Endothelial cell of umbilical vein (primary cell): Measurements from ENCODE around the gene PLEKHG1. TPM values are rescaled to one million over a fixed set of nuclear protein-coding genes. Genes with fewer than 3 reads are reported as not detected.

ENCODE experiments used
- BruUV-seq: library from RNA; stranded (reverse); fragments of 400-500 nt; replicated peaks from 2 replicates; lab custom pipeline; 2021; lab: Mats Ljungman, UMichigan
- CTCF ChIA-PET: fragments of 300-600, 350-600 bp; sonication (Branson Sonifier 250); formaldehyde crosslinking; loops from one replicate; lab custom pipeline; 2021; ENCODE audit warnings: antibody characterized with exemption, inconsistent platforms; lab: Charles Lee
- POLR2A ChIA-PET: fragments of 300-600, 350-600 bp; sonication (Branson Sonifier 250); formaldehyde crosslinking; loops from one replicate; lab custom pipeline; 2021; ENCODE audit warnings: antibody characterized with exemption, inconsistent platforms; lab: Charles Lee
- DNase-seq: peaks from one replicate; pipeline ENCODE4 v3.0.0-alpha.2; 2011; ENCODE audit warnings: low read depth, low spot score
- FAIRE-seq: peaks from 2 replicates; lab custom pipeline; 2011; peaks lifted over from hg19 to GRCh38; lab: Jason Lieb, UNC
- H2AFZ ChIP-seq: 2 replicates; pipeline ENCODE4 v1.6.0; 2012; ENCODE audit warnings: low read depth, low read length, control low read depth, inconsistent platforms
- H3K27ac ChIP-seq: 2 replicates; pipeline ENCODE4 v1.5.1; 2011; ENCODE audit warnings: low read depth, mild to moderate bottlenecking, control low read depth, low read length, moderate library complexity; ENCODE audit not compliant: insufficient read depth
- H3K27me3 ChIP-seq, 2 experiments: 2 replicates each; pipeline versions ENCODE4 v1.6.0 to v1.6.1; 2011; ENCODE audit warnings: low read length in 2 of 2, mixed read lengths in 1 of 2; ENCODE audit not compliant: control insufficient read depth in 2 of 2, insufficient read depth in 2 of 2
- H3K36me3 ChIP-seq, 2 experiments: 2 replicates in 1 of 2; 3 replicates in 1 of 2; pipeline ENCODE4 v1.5.1; 2011; ENCODE audit warnings: low read length in 2 of 2, mild to moderate bottlenecking in 1 of 2, moderate library complexity in 1 of 2; ENCODE audit not compliant: control insufficient read depth in 2 of 2, insufficient read depth in 2 of 2; ENCODE audit errors: extremely low read depth in 1 of 2
- H3K4me1 ChIP-seq: 3 replicates; pipeline ENCODE4 v1.5.1; 2011; ENCODE audit warnings: mild to moderate bottlenecking, low read length; ENCODE audit not compliant: control insufficient read depth, insufficient read depth; ENCODE audit errors: extremely low read depth
- H3K4me2 ChIP-seq: 2 replicates; pipeline ENCODE4 v1.6.1; 2011; ENCODE audit warnings: low read length, control low read depth, mixed read lengths; ENCODE audit not compliant: insufficient read depth
- H3K4me3 ChIP-seq, 3 experiments: fragments of 200-600 bp in 1 of 3; sonication (generic), shearing (Covaris generic) in 1 of 3; replicated peaks in 1 of 3; 2 replicates each; pipeline ENCODE4 v1.5.1; 2011 to 2016; ENCODE audit warnings: control low read depth in 3 of 3, low read length in 3 of 3, mild to moderate bottlenecking in 2 of 3, inconsistent platforms in 1 of 3, low read depth in 1 of 3, moderate library complexity in 1 of 3; ENCODE audit not compliant: insufficient read depth in 1 of 3
- H3K79me2 ChIP-seq: 2 replicates; pipeline ENCODE4 v1.6.0; 2012; ENCODE audit warnings: low read length, inconsistent platforms; ENCODE audit not compliant: control insufficient read depth, insufficient read depth
- H3K9ac ChIP-seq: replicated peaks from 2 replicates; pipeline ENCODE3; 2011; ENCODE audit warnings: low read length, control low read depth; ENCODE audit not compliant: insufficient read depth; ENCODE audit errors: extremely low read depth
- H3K9me1 ChIP-seq: replicated peaks from 3 replicates; pipeline ENCODE4 v1.6.0; 2011; ENCODE audit warnings: mild to moderate bottlenecking, low read length; ENCODE audit not compliant: control insufficient read depth, insufficient read depth; ENCODE audit errors: extremely low read depth
- H3K9me3 ChIP-seq: replicated peaks from 2 replicates; pipeline ENCODE4 v1.5.1; 2012; ENCODE audit warnings: low read length, inconsistent platforms; ENCODE audit not compliant: control insufficient read depth, insufficient read depth
- H4K20me1 ChIP-seq: replicated peaks from 2 replicates; pipeline ENCODE3; 2011; ENCODE audit warnings: mild to moderate bottlenecking, low read length; ENCODE audit not compliant: control insufficient read depth, insufficient read depth; ENCODE audit errors: extremely low read depth
- EZH2 ChIP-seq: IDR thresholded peaks from 2 replicates; pipeline ENCODE4 v1.6.1; 2012; ENCODE audit warnings: borderline replicate concordance, low read depth, mild to moderate bottlenecking, moderate library complexity, low read length, inconsistent platforms; ENCODE audit not compliant: severe bottlenecking
- FOS ChIP-seq: IDR thresholded peaks from 2 replicates; pipeline ENCODE4 v1.6.1; 2011; ENCODE audit warnings: mild to moderate bottlenecking, low read length, moderate library complexity, borderline replicate concordance; ENCODE audit not compliant: insufficient read depth
- GATA2 ChIP-seq: IDR thresholded peaks from 2 replicates; pipeline ENCODE4 v1.7.0; 2011; ENCODE audit warnings: low read depth, mild to moderate bottlenecking, moderate library complexity, mixed read lengths, low read length; ENCODE audit not compliant: insufficient read length, insufficient read depth
- JUN ChIP-seq: IDR thresholded peaks from 2 replicates; pipeline ENCODE4 v1.6.1; 2011; ENCODE audit warnings: borderline replicate concordance, low read depth; ENCODE audit not compliant: insufficient read length, insufficient read depth
- MYC ChIP-seq: IDR thresholded peaks from one replicate; pipeline ENCODE4 v1.6.1; 2011; ENCODE audit warnings: mild to moderate bottlenecking, low read depth, low read length
- POLR2A ChIP-seq: IDR thresholded peaks from 2 replicates; pipeline ENCODE4 v1.6.1; 2012; ENCODE audit warnings: low read depth, mild to moderate bottlenecking, control low read depth, low read length
- POLR2AphosphoS5 ChIP-seq: IDR thresholded peaks from 2 replicates; pipeline ENCODE4 v1.6.1; 2012; ENCODE audit warnings: low read depth, mild to moderate bottlenecking, control low read depth, low read length, moderate library complexity; ENCODE audit not compliant: insufficient read depth
- dilution Hi-C: fragments of 300-500 bp; cut with MboI; formaldehyde crosslinking; loops from one replicate; pipeline ENCODE4 v1.15.0; 2019; ENCODE audit warnings: low sequenced_read_pairs; ENCODE audit not compliant: extremely low pct_ligation_motif_present
- intact Hi-C: fragments of 100-400 bp; cut with micrococcal nuclease; formaldehyde crosslinking; loops from one replicate; pipeline ENCODE4 v1.10.0; 2022
- polyA plus RNA-seq, 4 experiments: library from polyadenylated mRNA; depleted of rRNA in 3 of 4; stranded (reverse) in 3 of 4; unstranded in 1 of 4; fragments of >200 nt; gene quantifications; 2 replicates each; pipeline versions ENCODE4 v1.2.1 to v1.2.3, GENCODE V29; 2011 to 2012; ENCODE audit warnings: missing spikeins in 1 of 4
- total RNA-seq: library from RNA; stranded (reverse); gene quantifications from 2 replicates; pipeline ENCODE4 v1.2.3, GENCODE V29; 2021
- TF ChIP-seq, protein P1 (sequence below), 2 donors: IDR thresholded peaks; 1 replicate in 1 of 2; 2 replicates in 1 of 2; pipeline ENCODE4 v1.5.1; 2011; ENCODE audit warnings: low read length in 2 of 2, mild to moderate bottlenecking in 2 of 2, moderate library complexity in 2 of 2, control low read depth in 1 of 2, inconsistent platforms in 1 of 2, low read depth in 1 of 2; ENCODE audit not compliant: insufficient read depth in 1 of 2; ENCODE audit errors: extremely low read depth in 1 of 2
- TF ChIP-seq, protein P2 (sequence below): IDR thresholded peaks from 2 replicates; pipeline ENCODE4 v1.6.1; 2011; ENCODE audit not compliant: insufficient read depth, insufficient read length

PLEKHG1 gene
- total and polyA plus RNA-seq, 2 donors (not counting 3 experiments of a cell fraction or from before 2014, with no cell fraction given) = 8.8 to 62.5 TPM

DNA sequence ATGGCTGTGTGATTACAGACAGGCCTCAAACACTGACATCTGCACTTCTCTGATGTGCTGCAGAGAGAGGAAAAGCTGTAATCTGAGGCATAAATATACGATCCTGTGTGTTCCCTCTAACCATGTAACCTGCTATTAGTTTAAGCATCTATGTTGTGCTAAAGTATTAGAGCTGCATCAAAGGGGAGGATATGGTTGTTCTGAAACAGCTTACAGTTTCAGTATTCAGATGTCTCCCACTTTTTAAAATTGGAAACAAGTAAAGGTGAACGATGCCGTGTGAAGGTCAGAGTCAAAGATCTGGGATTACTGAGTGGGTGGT, 7.6 kb downstream of the PLEKHG1 start:
- Histone ChIP-seq H3K4me2 (no peak overlapping the region), H3K27me3 (peaks cover under 1% of the 10 kb centered on the region in 2 experiments), H3K4me1 (no peaks in the 10 kb centered on the region), H3K79me2 (no peaks in the 10 kb centered on the region), H3K9me1 (no peaks in the 10 kb centered on the region), H3K9me3 (no peaks in the 10 kb centered on the region), H3K36me3 (no peaks in the 10 kb centered on the region), H2AFZ (no peak overlapping the region), H3K9ac (no peak overlapping the region), H4K20me1 (peaks cover 3% of the 10 kb centered on the region), H3K4me3 (no peak overlapping the region), H3K27ac (no peak overlapping the region)
- DNase-seq = no peak
- intact Hi-C loops (loop anchor here (10.0 kb wide), 1 partner anchor 138 kb away; no protein-coding TSS in a partner anchor), dilution Hi-C loops (no loop called here)
- POLR2A ChIA-PET = no interaction called here
- CTCF ChIA-PET = interaction anchor here (0.7 to 2.2 kb wide), 3 partner anchors 105 to 189 kb away, joined by 3 to 8 read pairs (median 3); no protein-coding TSS in a partner anchor
- TF ChIP-seq EZH2 (no peak), MYC (no peak), JUN (no peak), GATA2 (no peak), POLR2A (no peak), POLR2AphosphoS5 (no peak), FOS (no peak)
- TF ChIP-seq, protein P1, sequence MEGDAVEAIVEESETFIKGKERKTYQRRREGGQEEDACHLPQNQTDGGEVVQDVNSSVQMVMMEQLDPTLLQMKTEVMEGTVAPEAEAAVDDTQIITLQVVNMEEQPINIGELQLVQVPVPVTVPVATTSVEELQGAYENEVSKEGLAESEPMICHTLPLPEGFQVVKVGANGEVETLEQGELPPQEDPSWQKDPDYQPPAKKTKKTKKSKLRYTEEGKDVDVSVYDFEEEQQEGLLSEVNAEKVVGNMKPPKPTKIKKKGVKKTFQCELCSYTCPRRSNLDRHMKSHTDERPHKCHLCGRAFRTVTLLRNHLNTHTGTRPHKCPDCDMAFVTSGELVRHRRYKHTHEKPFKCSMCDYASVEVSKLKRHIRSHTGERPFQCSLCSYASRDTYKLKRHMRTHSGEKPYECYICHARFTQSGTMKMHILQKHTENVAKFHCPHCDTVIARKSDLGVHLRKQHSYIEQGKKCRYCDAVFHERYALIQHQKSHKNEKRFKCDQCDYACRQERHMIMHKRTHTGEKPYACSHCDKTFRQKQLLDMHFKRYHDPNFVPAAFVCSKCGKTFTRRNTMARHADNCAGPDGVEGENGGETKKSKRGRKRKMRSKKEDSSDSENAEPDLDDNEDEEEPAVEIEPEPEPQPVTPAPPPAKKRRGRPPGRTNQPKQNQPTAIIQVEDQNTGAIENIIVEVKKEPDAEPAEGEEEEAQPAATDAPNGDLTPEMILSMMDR (IDR thresholded peaks at IDR 0.05; ENCODE audit: extremely low read depth in 1 of 2, insufficient read depth in 1 of 2, low read depth in 1 of 2, low read length in 2 of 2) = no peak
- TF ChIP-seq, protein P2, sequence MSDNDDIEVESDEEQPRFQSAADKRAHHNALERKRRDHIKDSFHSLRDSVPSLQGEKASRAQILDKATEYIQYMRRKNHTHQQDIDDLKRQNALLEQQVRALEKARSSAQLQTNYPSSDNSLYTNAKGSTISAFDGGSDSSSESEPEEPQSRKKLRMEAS = no peak
- FAIRE-seq = no peak
- no TSS peak for BruUV-seq
